Muscle of leg (tissue), 11 donors: ENCODE data around the gene KIF3A. TPM values are rescaled to one million over a fixed set of nuclear protein-coding genes. Genes with fewer than 3 reads are reported as not detected.

ENCODE experiments used
- DNase-seq: peaks from one replicate; pipeline ENCODE4 v3.0.0; 2013
- H3K27ac ChIP-seq: one replicate; pipeline ENCODE4 v1.5.1; 2013; ENCODE audit warnings: mild to moderate bottlenecking, low read length, control low read depth
- H3K27me3 ChIP-seq: one replicate; pipeline ENCODE4 v1.6.1; 2013; ENCODE audit warnings: low read length; ENCODE audit not compliant: control insufficient read depth, insufficient read depth
- H3K36me3 ChIP-seq: one replicate; pipeline ENCODE4 v1.6.1; 2013; ENCODE audit warnings: low read length; ENCODE audit not compliant: control insufficient read depth, insufficient read depth
- H3K4me1 ChIP-seq: one replicate; pipeline ENCODE4 v1.6.1; 2013; ENCODE audit warnings: low read length; ENCODE audit not compliant: control insufficient read depth, insufficient read depth
- H3K4me3 ChIP-seq: one replicate; pipeline ENCODE4 v1.5.1; 2013; ENCODE audit warnings: low read length, control low read depth
- H3K9me3 ChIP-seq: replicated peaks from 2 replicates; pipeline ENCODE4 v1.6.1; 2013; ENCODE audit warnings: low read depth, low read length; ENCODE audit not compliant: control insufficient read depth
- WGBS: methylation state at CpG from one replicate; pipeline ENCODE4 v1.1.5; 2013; ENCODE audit warnings: missing lambda C conversion rate; ENCODE audit not compliant: insufficient coverage; 5-methylcytosine and 5-hydroxymethylcytosine counted together
- polyA plus RNA-seq, 8 donors: library from polyadenylated mRNA; unstranded; fragments of 120-200 nt; gene quantifications; one replicate each; pipeline versions ENCODE4 v1.2.1 to v1.2.3, GENCODE V29; 2013; ENCODE audit warnings: inconsistent platforms in 1 of 8, low replicate concordance in 1 of 8; ENCODE audit not compliant: insufficient read length in 8 of 8, insufficient read depth in 1 of 8
- total RNA-seq: library from RNA; stranded (reverse); fragments of 120-200 nt; gene quantifications from one replicate; pipeline ENCODE4 v1.2.4, GENCODE V29; 2013

The KIF3A gene
- total and polyA plus RNA-seq, 9 donors, result 4.2 to 10.3 (median 6.6) TPM

DNA sequence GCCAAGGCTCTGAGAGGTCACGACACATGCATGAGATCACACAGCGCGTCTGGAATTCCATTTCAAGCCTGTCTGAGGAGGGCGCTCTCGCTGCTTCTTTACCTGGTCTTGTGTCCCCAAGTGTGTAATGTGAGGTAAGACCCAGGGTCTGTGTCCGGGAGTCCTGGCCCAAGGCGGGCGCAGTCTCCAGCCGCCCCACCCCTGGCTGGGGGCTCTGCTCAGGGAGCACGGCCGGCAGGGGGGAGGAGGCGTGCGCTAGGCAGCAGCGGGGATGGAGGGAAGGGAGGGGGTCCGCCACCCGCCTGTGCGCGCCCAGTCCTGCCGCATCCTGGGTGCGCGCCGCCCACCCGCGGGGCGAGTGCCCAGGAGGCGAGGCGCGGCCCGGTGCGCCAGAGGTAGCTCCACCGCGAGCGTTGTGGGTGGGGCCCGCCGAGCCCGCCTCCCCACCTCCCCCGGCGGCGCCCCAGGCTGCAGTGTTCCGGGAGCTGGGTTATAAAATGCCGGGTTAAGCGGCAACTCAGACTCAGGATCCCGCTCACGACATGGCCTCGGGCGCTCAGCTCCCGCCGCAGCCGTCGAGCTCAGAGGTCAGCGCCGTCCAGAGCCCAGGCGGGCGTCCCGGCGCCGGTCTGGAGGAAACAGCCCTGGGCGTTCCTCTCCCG is 9.7 kb upstream of the KIF3A start, which contains the start of gene CCNI2:
TSS of gene CCNI2 (plus strand) at position 473 of the 662 bp plus-strand sequence. CDS start at position 543, 70 bp downstream.
- peaks cover 6% of the 10 kb centered on the region for H3K4me1 ChIP-seq
- no peak within 1 kb of the TSS for H3K27ac ChIP-seq
- WGBS, result 1% methylated on average over 58 of the region's 59 CpGs
- H3K36me3 ChIP-seq, result no peaks in the 10 kb centered on the region
- H3K27me3 ChIP-seq, result peaks cover 47% of the 10 kb centered on the region
- peak; percentile 23 for DNase-seq
- H3K4me3 ChIP-seq, result peak within 1 kb of the TSS; percentile 17
- H3K9me3 ChIP-seq, result no peaks in the 10 kb centered on the region

DNA sequence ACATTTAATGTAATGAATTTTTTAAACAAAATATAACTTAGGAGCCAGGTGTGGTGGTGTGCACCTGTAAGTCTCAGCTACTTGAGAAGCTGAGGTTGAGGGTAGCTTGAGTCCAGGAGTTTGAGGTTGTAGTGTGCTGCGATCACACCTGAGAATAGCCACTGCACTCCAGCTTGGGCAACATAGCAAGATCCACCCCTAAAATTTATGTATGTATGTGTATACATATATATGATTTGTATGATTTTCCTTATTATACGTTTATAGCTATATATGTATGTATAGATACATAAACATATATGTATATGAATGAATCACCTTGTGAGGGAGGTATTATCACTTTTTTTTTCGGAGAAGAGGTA is 9.2 kb upstream of the KIF3A start:
- no peaks in the 10 kb centered on the region for H3K36me3 ChIP-seq
- H3K4me1 ChIP-seq, result peaks cover 6% of the 10 kb centered on the region
- H3K27ac ChIP-seq, result no peak overlapping the region
- H3K9me3 ChIP-seq, result no peaks in the 10 kb centered on the region
- WGBS, result 40% methylated on average over 1 of the region's 3 CpGs
- DNase-seq, result no peak
- no peak overlapping the region for H3K4me3 ChIP-seq
- H3K27me3 ChIP-seq, result peaks cover 47% of the 10 kb centered on the region

DNA sequence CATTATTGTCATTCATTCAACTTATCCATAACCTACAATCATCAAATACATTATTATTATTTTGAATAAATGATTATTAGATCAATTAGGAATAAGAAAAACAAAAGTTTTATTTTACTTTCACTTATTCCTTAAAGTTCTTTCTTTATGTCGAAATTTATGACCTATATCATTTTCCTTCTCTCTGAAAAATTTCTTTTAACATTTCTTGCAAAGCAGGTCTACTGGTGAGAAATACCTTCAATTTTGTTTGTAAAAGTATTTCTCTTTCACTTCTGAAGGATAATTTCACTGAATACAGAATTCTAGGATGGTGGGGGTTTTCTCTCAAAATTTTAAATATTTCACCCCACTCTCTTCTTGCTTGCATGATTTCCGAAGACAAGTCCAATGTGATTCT is 7.3 kb upstream of the KIF3A start:
- no CpG with 5 or more reads among the region's 2 CpGs for WGBS
- Histone ChIP-seq H3K9me3 (no peaks in the 10 kb centered on the region), H3K36me3 (no peaks in the 10 kb centered on the region), H3K4me1 (peaks cover 6% of the 10 kb centered on the region), H3K4me3 (no peak overlapping the region), H3K27me3 (peaks cover 48% of the 10 kb centered on the region), H3K27ac (no peak overlapping the region)
- DNase-seq, result no peak

DNA sequence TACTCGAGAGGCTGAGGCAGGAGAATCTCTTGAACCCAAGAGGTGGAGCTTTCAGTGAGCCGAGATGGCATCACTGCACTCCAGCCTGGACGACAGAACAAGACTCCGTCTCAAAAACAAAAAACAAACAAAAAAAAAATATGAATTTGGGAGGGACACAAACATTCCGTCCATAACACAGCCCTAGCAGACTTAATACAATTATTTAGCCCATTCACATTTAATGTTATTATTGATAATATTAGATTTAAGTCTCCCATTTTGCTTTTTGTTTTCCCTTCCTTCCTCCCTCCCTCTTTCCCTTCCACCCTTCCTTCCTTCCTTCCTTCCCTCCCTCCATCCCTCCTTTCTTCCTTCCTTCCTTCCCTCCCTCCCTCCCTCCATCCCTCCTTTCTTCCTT is 5.3 kb upstream of the KIF3A start:
- H3K4me3 ChIP-seq, result no peak overlapping the region
- H3K27me3 ChIP-seq, result peaks cover 37% of the 10 kb centered on the region
- H3K4me1 ChIP-seq, result peaks cover 6% of the 10 kb centered on the region
- no peaks in the 10 kb centered on the region for H3K9me3 ChIP-seq
- 100% methylated on average over 1 of the region's 5 CpGs for WGBS
- H3K27ac ChIP-seq, result no peak overlapping the region
- H3K36me3 ChIP-seq, result no peaks in the 10 kb centered on the region
- DNase-seq, result no peak

DNA sequence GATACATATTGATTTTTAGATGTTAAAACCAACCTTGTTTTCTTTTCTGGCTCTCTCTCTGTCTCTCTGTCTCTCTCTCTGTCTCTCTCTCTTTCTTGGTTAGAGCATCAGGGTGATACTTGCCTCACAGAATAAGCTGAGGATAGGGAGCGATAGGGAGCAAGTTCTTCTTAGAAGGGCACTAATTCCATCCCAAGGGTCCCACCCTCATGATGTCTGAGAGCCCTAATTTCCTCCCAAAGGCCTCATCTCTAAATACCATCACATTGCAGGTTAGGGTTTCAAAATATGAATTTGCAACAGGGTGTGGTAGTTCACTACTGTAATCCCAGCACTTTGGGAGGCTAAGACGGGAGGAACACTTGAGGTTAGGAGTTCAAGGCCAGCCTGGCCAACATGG is 4.8 kb upstream of the KIF3A start:
- no peak overlapping the region for H3K4me3 ChIP-seq
- H3K4me1 ChIP-seq, result peaks cover 3% of the 10 kb centered on the region
- H3K27me3 ChIP-seq, result peaks cover 34% of the 10 kb centered on the region
- H3K27ac ChIP-seq, result no peak overlapping the region
- H3K36me3 ChIP-seq, result no peaks in the 10 kb centered on the region
- H3K9me3 ChIP-seq, result no peaks in the 10 kb centered on the region
- no peak for DNase-seq
- no CpG with 5 or more reads among the region's 2 CpGs for WGBS

DNA sequence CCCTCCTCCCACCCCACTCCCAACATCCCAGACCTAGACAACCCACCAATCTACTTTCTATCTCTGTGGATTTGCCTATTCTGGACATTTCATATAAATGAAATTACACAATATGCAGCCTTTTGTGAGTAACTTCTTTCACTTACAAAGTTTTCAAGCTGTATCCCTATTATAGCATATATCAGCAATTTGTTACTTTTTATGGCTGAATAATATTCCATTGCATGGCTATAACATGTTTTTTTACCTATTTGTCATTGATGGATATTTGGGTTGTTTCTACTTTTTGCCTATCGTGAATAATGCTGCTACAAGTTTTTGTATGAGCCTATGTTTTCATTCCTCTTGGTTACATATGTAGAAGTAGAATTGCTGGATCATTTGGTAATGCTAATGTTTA is 1.9 kb upstream of the KIF3A start:
- no peak overlapping the region for H3K4me3 ChIP-seq
- H3K36me3 ChIP-seq, result no peaks in the 10 kb centered on the region
- H3K4me1 ChIP-seq, result peaks cover 5% of the 10 kb centered on the region
- H3K27me3 ChIP-seq, result peaks cover 16% of the 10 kb centered on the region
- no peak overlapping the region for H3K27ac ChIP-seq
- no CpG with 5 or more reads among the region's 1 CpG for WGBS
- H3K9me3 ChIP-seq, result no peaks in the 10 kb centered on the region
- DNase-seq, result no peak

DNA sequence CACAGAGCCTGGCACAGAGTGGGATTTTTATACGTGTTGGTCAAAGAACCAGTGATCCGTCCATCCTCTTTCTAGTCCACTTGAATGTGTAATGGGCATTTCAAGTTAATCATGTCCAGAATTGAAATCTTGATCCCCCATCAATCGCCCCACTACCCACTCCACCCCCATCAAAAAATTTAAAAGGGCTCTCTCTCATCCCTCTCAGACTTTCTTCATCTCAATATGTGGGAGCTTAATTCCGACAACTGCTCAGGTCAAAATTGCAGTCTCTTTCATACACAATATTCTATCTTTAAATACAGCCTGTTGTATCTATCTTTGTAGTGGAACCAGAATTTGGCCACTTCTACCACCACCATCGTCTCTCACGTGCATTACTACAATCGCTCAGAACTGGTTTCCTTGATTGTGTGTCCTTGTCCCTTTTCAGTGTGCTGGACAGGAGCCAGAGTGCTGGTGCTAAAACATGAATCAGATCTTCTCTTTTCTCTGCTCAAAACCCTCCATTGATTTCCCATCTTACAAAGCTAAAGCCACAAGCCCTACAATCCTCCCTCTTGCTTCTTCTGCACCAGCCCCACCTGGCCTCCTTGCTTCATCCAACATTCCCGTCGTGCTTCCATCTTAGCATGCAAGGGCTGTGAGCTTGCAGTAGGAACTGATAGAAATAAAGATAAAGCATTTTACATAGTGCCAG is 786 bp upstream of the KIF3A start:
- H3K27ac ChIP-seq, result no peak overlapping the region
- H3K9me3 ChIP-seq, result no peaks in the 10 kb centered on the region
- H3K36me3 ChIP-seq, result no peaks in the 10 kb centered on the region
- DNase-seq, result no peak
- peaks cover 10% of the 10 kb centered on the region for H3K27me3 ChIP-seq
- peaks cover 5% of the 10 kb centered on the region for H3K4me1 ChIP-seq
- H3K4me3 ChIP-seq, result no peak overlapping the region
- WGBS, result 30% methylated on average over 2 of the region's 9 CpGs

DNA sequence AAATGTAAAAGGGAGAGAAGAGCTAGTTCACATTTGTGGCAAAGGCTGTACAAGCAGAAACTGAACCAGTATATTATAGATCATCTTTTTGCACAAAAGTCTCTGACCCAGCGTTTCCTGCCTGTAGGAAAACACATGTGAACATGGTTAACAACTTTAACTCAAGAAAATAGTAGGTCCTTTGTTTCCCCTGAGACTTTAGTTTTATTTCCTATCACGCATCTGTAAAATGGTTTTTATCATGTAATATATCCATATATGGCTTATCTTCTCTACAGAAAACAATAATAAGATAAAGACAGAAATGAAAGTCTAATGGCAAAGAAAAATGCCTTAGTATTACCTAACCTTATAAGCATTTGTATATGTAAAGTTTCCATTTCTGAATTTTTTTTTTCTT is 2.7 kb downstream of the KIF3A start:
- H3K9me3 ChIP-seq, result no peaks in the 10 kb centered on the region
- no CpG with 5 or more reads among the region's 2 CpGs for WGBS

DNA sequence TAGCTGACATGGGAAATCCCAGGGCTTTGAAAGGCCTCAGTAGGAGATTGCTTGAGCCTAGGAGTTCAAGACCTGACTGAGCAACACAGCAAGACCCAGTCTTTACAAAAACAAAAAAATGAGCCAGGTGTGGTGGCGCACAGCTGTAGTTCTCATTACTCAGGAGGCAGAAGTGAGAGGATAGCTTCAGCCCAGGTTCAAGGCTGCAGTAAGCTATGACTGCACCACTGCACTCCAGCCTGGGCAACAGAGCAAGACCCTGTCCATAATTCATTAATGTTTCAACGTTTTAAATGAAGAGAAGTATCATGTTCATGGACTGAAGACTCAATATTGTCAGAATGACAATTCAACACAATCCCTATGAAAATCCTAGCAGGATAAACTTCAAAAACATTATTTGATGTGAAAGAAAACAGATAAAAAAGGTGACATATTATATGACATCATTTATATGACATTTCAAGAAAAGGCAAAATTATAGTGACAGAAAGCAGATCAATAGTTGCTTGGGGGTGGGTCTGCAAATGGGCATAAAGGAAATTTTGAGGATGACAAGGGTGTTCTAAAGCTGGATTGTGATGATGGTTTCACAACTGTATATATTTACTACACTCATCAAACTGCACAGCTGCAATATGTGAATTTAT is 3.7 kb downstream of the KIF3A start:
- no peak overlapping the region for H3K27ac ChIP-seq
- peaks cover 4% of the 10 kb centered on the region for H3K27me3 ChIP-seq
- H3K9me3 ChIP-seq, result no peaks in the 10 kb centered on the region
- H3K4me3 ChIP-seq, result no peak overlapping the region
- DNase-seq, result no peak
- H3K36me3 ChIP-seq, result no peaks in the 10 kb centered on the region
- WGBS, result no CpG with 5 or more reads among the region's 2 CpGs
- peaks cover 5% of the 10 kb centered on the region for H3K4me1 ChIP-seq

More for the DNA sequence above, 2.7 kb downstream of the KIF3A start:
- Histone ChIP-seq H3K4me1 (peaks cover 5% of the 10 kb centered on the region), H3K36me3 (no peaks in the 10 kb centered on the region), H3K27me3 (peaks cover 6% of the 10 kb centered on the region), H3K27ac (no peak overlapping the region), H3K4me3 (no peak overlapping the region)
- DNase-seq, result no peak

DNA sequence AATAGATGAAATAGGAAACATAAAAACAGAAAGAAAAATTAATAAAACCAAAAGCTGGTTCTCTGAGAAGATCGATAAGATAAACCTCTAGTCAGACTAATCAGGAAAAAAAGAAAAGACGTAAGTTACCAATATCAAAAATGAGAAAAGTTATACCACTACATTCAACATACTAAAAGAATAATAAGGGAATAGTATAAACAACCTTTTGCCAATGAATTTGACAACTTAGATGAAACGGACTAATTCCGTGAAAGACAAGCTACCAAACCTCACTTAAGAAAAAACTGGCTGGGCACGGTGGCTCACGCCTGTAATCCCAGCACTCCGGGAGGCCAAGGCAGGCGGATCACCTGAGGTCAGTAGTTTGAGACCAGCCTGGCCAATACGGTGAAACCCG is 7.5 kb downstream of the KIF3A start:
- Histone ChIP-seq H3K4me3 (no peak overlapping the region), H3K27me3 (no peaks in the 10 kb centered on the region), H3K27ac (no peak overlapping the region), H3K36me3 (no peaks in the 10 kb centered on the region), H3K9me3 (no peaks in the 10 kb centered on the region), H3K4me1 (no peaks in the 10 kb centered on the region)
- DNase-seq, result no peak
- 82% methylated on average over 6 of the region's 10 CpGs for WGBS
